Measurements from ENCODE around the gene RNASE7. TPM values are rescaled to one million over a fixed set of nuclear protein-coding genes. Genes with fewer than 3 reads are reported as not detected.
A peak's percentile ranks its signal among the peaks of the same experiment; 100 is the strongest.

RNASE7 gene
- total RNA-seq, 1 experiment from 2014 or later = not detected

- H3K4me1 ChIP-seq (ENCODE audit: insufficient read depth, low read length) = no peaks in the 10 kb centered on the region
- no peak for DNase-seq
- no peak overlapping the region for H2AFZ ChIP-seq (ENCODE audit: low read length)
- ChIA-PET CTCF (interaction anchor here (0.6 kb wide), 1 partner anchor 57 kb away, joined by 3 read pairs; no protein-coding TSS in a partner anchor), POLR2A (ENCODE audit: unreplicated experiment) (no interaction called here)
- intact Hi-C loops (cut with micrococcal nuclease) = no loop called here
- no peak overlapping the region for H3K9ac ChIP-seq (ENCODE audit: low read length)
- TF ChIP-seq EZH2 (IDR thresholded peaks at IDR 0.05; ENCODE audit: low read length, unreplicated experiment) = no peak
- no peak for TF ChIP-seq EZH2phosphoT487 (IDR thresholded peaks at IDR 0.05; ENCODE audit: borderline replicate concordance, low read length)
- no peak for TF ChIP-seq CTCF (conservative IDR thresholded peaks at IDR 0.05; ENCODE audit: low read depth, low read length)
- H3F3A ChIP-seq (ENCODE audit: low read length, unreplicated experiment) = no peaks in the 10 kb centered on the region
- H3K27ac ChIP-seq (ENCODE audit: low read length) = no peak overlapping the region
- H3K36me3 ChIP-seq (ENCODE audit: low read depth, low read length) = no peaks in the 10 kb centered on the region
- no peaks in the 10 kb centered on the region for H3K9me3 ChIP-seq (ENCODE audit: low read length)
- H3K27me3 ChIP-seq (ENCODE audit: low read length) = peaks cover 45% of the 10 kb centered on the region
- H3K79me2 ChIP-seq (ENCODE audit: low read length) = no peaks in the 10 kb centered on the region
- H3K4me2 ChIP-seq (ENCODE audit: low read length) = no peak overlapping the region
- no peaks in the 10 kb centered on the region for H3K9me2 ChIP-seq (replicated peaks; ENCODE audit: low read length)
- H4K20me1 ChIP-seq (ENCODE audit: low read length) = no peaks in the 10 kb centered on the region
- ATAC-seq = no peak
- BruUV-seq (replicated peaks) = no TSS peak
- no peak overlapping the region for H3K4me3 ChIP-seq (ENCODE audit: low read length)
These were observed 3.4 kb upstream of the RNASE7 start for GRCh38 chr14:21038441-21039422.

GRCh38 chr14:21039585-21040369, 2.4 kb upstream of the RNASE7 start:
- H3K27me3 ChIP-seq (ENCODE audit: low read length) = peaks cover 39% of the 10 kb centered on the region
- H3K9me3 ChIP-seq (ENCODE audit: low read length) = no peaks in the 10 kb centered on the region
- CTCF ChIA-PET = interaction anchor here (0.7 to 1.5 kb wide), 3 partner anchors 25 to 191 kb away, joined by 3 to 17 read pairs (median 4); no protein-coding TSS in a partner anchor
- DNase-seq (peak; percentile 62), ATAC-seq (peak; percentile 83)
- no peak overlapping the region for H3K27ac ChIP-seq (ENCODE audit: low read length)
- no peaks in the 10 kb centered on the region for H3K4me1 ChIP-seq (ENCODE audit: insufficient read depth, low read length)
- H3K36me3 ChIP-seq (ENCODE audit: low read depth, low read length) = no peaks in the 10 kb centered on the region
- BruUV-seq (replicated peaks) = no TSS peak
- H4K20me1 ChIP-seq (ENCODE audit: low read length) = no peaks in the 10 kb centered on the region
- H2AFZ ChIP-seq (ENCODE audit: low read length) = no peak overlapping the region
- intact Hi-C loops (cut with micrococcal nuclease) = loop anchor here (1.0 to 5.0 kb wide), 3 partner anchors 25 to 342 kb away; no protein-coding TSS in a partner anchor
- POLR2A ChIA-PET (ENCODE audit: unreplicated experiment) = no interaction called here
- H3K9ac ChIP-seq (ENCODE audit: low read length) = no peak overlapping the region
- TF ChIP-seq CTCF (conservative IDR thresholded peaks at IDR 0.05; ENCODE audit: low read depth, low read length) (peak; percentile 67), EZH2phosphoT487 (IDR thresholded peaks at IDR 0.05; ENCODE audit: borderline replicate concordance, low read length) (no peak)
- H3K79me2 ChIP-seq (ENCODE audit: low read length) = no peaks in the 10 kb centered on the region
- H3K4me3 ChIP-seq (ENCODE audit: low read length) = no peak overlapping the region
- no peaks in the 10 kb centered on the region for H3K9me2 ChIP-seq (replicated peaks; ENCODE audit: low read length)
- H3K4me2 ChIP-seq (ENCODE audit: low read length) = no peak overlapping the region
- H3F3A ChIP-seq (ENCODE audit: low read length, unreplicated experiment) = no peaks in the 10 kb centered on the region
